ENCODE measurements around the gene CEP170.
"Not testable (repeated sequence)": the region's sequence is repeated elsewhere in the genome, so short reads cannot be mapped to it uniquely, and the experiment has no call there.

DNA sequence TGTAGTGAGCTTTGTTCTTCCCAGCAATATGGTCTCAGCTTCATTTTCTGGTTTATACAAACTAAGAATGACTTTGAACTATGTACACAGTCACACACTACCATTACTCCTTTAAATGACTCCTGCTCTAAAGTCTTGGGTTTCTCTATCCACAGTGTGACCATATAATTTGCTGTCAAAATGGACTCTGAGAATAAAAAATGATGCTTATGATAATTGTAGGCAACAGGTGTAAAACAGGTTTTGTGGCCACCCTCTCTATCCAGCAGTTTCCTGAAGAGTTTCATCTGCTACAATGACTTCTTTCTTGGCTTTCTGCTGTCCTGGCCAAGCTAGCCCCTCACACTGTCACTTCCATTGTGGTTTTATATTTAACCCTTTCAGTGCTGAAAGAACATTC, 71.4 kb downstream of the CEP170 start:
- not testable (repeated sequence) for TF ChIP-seq CTCF (optimal IDR thresholded peaks at IDR 0.05 in 1 of 3, IDR thresholded peaks at IDR 0.05 in 1 of 3, conservative IDR thresholded peaks at IDR 0.05 in 1 of 3; ENCODE audit: extremely low read depth in 1 of 3, insufficient read depth in 2 of 3, low read length in 3 of 3); EZH2 (IDR thresholded peaks at IDR 0.05; ENCODE audit: low read length)

Data from keratinocyte (primary cell).